GM19452 (cell line): Measurements from ENCODE around the gene AGO1.

ENCODE experiments used
- ATAC-seq: cut with Tn5 transposase; IDR thresholded peaks from one replicate; pipeline ENCODE4 v1.9.1; 2021; ENCODE audit not compliant: unreplicated experiment

The AGO1 gene

DNA sequence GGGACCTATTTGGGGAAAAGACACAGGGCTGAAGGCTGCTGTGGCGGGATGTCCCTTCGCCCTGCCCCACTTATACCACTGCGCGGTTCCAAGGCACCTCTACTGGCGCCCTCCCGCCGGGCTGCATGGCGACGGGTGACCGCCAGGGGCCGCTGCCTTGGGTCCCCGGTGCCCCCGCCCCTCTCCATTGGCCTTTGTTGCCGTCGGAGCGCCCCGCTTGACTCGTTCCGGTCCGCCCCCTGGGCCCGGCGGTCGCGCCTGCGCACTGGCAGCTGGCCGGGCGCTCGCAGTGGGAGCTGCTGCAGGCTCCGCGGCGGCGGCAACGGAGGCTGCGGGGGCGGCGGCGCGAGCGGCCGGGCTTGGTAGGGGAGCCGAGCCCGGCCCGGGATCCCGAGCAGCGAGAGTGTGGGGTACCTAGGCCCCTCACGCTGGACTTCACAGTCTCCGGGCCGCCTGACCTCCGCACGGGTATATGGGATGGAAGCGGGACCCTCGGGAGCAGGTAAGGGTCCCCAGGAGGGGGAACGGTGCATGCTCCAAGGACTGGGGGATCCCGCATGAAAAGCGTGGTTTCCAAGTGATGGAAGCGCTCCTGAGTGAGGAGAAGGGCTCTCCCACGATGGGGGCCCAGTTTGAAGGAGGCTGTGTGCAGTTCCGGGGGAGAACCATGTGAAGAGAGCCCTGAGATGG is at the start of gene AGO1:
AGO1 (plus strand) TSS at position 265 of the 690 bp plus-strand sequence; CDS start at position 478, 213 bp downstream.
- peak; percentile 83 for ATAC-seq

DNA sequence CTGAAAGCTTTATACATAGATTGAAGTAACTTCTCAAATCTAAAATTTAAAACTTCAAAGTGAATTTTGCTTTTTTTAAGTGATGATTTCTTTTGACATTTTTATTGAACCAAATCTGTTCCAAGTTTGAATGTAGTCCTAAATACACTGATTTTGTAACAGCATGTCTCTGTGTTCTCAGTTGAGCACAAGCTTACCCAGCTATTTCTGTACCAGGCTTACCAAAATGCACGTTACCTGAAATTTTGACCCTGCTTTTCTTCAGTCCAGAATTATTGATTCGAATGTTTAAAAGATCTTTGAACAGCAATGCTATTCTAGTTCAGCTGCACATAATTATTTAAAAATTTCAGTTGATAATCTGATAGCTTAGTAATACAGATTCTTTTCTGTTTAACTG is 49.6 kb upstream of the AGO1 start:
- ATAC-seq = no peak

DNA sequence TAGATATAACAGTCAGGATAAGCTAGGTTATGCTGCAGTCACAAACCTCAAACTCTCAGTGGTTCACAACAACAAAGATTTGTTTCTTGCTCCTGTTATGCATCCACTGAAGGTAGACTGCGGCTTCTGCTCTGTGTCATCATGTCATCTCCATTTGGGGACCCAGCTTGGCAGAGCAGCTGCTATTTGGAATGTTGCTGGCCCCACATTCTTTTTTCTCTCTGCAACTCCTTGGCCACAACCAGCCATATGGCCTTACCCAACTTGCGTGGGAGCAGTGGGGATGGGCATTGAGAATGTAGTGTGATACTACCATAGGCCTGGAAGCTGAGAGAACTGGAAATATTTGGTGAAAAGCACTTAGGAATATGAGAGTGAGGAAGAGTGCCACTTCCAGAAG is 48.8 kb upstream of the AGO1 start:
- no peak for ATAC-seq

DNA sequence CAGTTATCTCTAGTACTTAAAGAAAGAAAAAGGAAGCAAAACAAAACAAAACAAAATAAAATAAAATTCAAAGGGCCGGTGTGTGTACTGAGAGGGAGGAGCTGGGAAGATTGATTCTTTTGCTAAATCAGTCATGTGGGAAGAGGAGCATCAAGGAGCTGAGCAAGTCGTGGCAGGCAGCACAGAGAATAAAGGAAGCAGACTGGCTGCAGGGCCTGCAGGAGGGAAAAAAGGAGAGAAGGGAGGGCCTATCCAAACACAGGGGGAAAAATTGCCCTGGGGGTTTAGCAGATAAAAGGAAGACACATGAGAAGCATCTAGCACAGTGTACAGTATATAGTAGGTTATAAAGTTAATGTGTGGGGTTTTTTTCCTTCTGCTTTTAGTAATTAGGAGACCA is 47.6 kb upstream of the AGO1 start:
- ATAC-seq = no peak

DNA sequence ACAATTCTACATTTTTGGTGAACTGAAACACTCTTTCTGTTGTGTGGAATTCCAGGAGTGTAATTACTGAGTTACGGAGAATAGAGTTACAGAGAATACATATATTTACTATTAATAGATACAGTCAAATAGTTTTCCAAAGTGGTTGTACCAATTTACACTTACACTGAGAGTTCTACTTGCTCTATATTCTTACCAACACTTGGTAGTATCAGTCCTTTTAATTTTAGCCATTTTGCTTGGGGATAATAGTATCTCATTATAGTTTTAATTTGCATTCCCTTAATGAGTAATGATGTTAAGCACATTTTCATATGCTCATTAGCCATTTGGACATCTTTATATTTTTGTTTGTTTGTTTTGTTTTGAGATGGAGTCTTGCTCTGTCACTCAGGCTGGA is 46.3 kb upstream of the AGO1 start:
- ATAC-seq = no peak

DNA sequence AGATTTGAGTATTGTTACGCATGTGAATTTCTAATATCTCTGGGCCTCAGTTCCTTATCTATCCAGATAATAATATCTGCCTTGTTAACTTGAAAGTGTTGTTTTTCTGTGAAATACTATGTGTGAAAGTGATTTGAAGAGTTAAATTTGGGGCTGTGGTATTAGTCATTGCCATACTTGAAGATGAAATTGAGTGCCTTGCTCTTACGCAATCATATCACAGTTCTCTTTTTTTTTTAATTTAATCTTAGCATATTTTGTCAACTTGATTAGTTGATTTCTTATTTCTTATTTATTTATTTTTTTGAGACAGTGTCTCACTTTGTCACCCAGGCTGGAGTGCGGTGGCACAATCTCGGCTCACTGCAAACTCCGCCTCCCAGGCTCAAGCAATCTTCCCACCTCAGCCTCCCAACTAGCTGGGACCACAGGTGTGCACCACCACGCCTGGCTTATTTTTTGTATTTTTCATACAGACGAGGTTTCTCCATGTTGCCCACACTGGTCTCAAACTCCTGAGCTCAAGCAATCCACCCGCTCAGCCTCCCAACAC is 44.2 kb upstream of the AGO1 start:
- no peak for ATAC-seq

DNA sequence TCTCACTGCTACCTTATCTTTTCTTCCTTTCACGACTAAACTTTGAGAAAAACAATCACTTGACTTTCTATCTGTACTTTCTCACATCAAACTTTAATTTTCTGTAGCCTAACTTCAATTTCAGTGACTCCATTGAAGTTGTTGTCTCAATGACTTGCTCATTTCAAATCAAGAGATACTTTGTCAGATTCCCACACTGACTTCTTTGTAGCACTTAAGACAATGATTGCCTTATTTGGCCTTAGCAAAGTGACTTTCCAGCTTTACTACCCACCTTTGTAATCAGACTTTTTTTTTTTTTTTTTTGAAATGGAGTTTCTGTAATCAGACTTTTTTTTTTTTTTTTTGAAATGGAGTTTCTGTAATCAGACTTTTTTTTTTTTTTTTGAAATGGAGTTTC is 38.2 kb upstream of the AGO1 start:
- ATAC-seq = no peak

DNA sequence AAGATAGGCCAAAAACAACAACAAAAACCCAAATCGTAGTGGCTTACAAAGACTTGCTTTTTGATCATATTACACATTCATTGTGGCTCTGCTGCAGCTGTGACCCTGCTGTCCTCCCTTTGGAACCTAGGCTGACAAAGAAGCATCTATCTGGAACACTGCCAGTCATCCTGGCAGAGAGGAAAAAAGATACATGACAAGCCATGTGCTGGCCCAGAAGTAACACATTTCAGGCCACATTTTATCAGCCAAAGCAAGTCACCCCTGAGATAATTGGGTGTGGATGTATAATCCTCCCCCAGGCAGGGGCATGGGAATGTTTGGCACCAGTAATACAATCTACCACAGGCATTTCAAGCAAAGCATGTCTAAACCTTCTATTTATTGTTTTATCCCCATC is 37.2 kb upstream of the AGO1 start:
- no peak for ATAC-seq

DNA sequence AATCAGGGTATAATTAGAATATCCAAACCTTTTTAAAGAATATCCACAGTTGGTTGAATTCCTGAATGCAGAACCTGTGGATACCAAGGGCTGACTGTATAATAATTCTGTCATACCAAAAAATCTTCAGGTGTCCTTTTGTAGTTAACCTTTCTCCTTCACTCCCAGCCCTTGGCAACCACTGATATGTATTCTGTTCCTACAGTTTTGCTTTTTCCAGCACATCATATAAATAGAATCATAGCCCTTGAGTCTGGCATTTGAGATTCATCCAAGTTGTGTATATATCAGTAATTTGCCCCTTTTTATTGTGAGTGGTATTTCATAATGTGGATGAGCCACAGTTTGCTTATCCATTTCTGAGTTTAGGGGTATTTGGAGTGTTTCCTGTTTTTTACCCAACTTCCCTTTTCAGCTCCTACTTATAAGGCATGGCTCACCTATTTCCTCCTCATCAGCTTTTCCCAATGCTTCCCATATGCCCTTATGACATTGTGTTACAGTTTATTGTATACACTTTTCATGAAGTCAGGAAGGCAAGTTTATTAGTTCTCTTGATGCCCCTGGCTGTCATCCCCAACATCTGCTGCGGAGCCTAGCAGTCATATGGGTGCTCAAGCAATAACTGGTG is 35.0 kb upstream of the AGO1 start:
- no peak for ATAC-seq

DNA sequence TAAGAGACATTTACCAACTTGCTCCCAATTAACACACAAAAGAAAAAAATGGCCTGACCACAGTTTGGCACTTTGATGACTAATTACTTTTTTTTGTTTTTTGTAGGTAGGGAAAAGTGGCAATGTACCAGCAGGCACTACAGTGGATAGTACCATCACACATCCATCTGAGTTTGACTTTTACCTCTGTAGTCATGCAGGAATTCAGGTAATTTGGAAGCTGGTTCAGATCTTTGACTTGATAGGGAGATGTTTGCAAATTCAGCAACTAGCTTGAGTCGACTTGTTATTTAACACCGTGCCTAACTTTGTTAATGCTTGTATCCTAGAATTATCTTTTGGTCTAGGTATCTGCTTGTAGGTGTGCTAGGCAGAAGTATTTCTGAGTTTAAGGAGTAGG is 33.0 kb upstream of the AGO1 start:
- no peak for ATAC-seq

DNA sequence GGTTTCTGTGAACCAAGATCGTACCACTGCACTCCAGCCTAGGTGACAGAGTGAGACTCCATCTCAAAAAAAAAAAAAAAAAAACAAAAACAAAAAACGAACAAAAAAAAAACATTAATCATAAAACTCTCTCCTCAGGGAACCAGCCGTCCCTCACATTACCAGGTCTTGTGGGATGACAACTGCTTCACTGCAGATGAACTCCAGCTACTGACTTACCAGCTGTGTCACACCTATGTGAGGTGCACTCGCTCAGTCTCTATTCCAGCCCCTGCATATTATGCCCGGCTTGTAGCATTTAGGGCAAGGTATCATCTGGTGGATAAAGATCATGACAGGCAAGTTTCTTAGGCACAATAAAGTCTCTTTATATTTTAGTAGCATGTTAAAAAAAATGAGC is 32.3 kb upstream of the AGO1 start:
- no peak for ATAC-seq

DNA sequence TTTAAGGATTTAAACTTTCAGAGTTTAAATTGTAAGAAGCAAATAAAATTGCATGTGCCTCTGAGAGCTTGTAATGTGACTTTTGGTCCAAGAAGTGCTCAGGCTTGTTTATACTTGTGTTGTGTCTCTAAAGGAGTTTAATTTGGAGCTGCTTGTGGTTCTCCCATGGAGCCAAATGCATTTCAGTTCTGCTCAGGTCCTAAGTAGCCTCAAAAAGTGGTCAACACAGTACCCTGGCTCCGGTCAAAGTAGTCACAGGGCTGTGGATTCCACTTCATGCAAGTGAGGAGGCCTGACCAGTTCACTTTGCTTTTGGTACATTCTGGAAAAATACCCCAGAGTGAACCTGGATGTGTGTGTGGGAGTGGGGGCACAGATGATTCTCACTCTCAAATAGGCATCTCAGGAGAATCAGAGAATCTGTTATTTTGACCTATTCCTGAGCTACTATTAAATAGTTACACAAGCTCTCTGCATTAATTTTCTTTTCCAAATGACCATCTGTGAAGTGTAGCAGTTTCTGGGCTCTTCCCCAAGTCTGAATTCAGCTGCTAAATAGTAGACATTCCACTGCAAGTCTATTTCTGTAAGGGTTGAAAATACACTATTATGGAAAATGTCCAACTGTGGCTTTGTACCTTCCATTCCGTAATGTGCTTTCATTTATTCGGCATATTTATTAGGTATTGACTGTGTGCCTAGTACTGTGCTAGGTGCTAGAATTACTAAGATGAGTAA is 31.7 kb upstream of the AGO1 start:
- no peak for ATAC-seq

DNA sequence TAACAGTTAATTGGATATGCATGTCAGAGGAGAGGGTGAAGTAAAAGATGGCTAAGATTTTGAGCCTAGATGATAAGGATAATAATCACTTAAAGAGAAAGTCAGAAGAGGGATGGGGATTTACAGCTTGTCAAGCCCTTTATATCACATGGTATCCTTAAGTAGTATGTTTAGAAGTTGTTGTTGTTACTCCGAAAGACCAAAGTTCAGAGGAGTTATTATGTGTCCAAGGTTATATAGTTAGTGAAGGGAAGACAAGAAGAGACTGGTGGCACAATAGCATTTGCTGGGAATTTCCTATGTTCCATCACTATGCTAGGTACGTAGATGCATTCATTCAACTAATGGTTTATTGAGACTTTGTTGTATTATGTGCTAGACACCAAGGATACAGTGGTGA is 30.8 kb upstream of the AGO1 start:
- no peak for ATAC-seq

DNA sequence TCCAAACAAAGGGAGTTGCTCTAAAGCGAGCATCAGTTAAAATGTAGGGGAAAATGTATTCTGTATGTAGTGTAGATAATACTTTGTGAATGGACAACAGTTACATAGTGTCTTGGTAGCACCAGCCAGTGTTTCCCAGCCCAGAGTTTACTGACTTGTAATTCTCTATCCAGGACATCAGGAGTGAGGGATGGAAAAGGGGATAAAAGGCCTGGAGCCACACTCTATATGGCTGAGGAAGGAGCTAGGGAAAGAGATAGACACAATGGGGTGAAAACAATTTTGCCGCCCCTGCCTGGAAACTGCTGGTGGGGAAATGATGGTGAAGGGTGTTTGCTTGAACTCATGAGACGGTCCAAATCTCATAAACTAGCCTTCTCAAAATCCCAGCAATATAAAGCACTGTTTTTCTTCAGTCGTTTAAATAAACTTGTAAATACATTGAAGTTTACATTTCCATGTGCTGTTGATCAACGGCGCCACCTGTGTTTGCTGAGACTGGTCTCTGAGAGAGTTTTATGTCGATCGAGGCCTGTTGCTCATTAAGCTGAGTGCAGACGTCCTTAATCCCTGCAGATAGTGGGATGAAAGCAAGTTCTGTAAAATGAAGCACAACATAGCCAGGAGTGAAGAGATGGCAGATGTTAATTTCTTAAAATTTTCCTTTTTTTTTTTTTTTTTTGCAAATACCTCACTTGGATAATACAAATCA is 27.9 kb upstream of the AGO1 start:
- ATAC-seq = no peak

DNA sequence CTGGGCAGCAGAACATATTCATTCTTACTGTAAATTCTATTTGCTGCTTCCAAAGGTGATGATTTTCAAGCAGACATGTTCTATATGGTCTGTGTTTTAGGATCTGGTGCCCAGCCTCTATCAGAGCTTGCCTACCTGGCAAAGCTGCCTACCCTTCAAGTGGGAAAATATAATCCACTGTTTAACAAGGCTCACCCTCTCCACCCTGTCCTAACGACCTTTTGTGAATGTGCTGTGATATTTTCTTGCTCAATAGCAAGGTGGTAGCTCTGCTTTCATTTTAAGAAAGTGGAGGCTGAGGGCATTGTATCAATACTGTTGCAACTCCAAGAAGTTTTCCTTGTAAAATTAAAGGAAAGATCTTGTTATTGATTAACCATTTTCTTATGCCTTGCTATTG is 26.0 kb upstream of the AGO1 start:
- ATAC-seq = no peak

DNA sequence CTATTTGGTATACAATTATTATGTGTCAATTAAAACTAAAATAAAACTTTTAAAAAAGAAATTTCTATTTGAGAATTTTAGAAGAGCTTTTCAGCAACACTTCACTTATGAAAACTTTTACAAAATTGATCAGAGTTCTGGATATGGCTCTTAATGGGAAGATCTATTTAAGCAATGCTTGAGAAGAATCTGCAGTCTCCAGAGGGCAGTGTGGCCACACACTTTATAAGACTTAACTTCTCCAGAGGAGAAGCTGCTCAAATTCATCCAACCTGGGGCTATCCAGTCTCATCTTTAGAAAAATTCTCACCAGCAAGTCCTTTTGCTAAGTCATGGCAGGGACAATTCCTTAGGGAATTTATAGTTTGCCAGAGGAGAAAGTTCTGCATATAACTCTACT is 25.2 kb upstream of the AGO1 start:
- no peak for ATAC-seq

DNA sequence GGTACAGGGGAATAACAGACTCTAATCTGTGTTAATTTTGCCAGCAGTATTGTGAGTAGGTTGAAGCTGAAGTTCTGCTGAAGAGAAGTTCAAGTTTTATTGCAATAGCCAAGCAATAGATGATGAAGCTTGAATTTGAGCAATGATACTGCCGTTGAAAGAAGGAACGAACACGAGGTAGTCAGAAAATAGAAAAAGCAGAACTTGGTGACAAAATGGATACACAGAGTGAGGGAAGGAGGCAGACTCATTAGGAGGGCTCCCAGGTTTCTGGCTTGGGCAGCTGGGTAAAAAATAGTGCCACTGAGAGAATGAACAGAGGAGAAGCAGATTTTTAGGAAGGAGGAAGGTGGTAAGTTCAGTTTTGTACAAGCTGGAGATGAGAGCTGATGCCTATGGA is 22.3 kb upstream of the AGO1 start:
- no peak for ATAC-seq

DNA sequence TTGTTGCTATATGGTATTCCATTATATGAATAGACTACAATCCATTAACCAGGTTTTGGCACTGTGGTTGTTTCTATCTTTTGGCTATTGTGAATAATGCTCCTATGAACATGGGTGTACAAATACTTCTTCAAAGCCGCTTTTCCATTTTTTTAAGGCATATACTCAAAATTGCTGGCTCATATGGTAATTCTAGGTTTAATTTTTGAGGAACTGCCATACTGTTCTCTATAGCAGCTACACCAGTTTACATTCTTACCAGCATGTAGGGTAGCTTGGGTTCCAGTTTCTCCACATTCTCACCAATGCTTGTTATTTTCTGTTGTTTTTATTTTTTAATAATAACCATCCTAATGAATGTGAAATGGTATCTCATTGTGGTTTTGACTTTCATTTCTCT is 19.9 kb upstream of the AGO1 start:
- ATAC-seq = no peak

DNA sequence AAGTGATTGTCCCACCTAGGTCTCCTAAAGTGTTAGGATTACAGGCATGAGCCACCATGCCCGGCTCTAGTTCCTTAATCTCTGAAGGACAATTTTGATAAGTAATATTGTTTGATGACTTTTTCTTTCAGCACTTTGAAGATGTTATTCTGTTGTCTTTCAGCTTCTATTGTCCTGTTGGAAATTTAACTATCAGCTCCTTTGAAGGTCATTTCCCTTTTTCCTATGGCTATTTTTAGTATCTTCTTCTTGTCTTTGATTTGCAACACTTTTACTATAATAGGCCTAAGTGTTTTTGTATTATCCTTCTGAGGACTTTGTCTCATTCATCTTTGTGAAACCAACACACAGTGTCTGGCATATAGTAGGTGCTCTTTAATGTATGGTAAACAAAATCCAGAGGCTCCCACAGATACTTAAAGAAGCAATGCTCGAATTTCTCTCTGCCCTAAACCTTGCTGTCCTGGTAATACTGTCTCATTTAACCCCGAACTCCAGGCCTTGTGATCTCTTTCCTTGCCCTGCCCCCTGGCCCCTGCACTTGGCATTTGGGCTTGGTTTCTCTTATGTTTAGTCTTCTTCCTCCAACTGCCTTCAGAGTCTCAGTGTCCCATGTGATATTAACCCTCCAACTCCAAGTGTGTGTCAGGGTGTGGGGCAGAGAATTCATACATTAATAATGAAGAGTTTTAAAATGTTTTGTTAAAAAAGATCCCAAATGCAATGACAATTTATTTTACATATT is 19.0 kb upstream of the AGO1 start:
- no peak for ATAC-seq

DNA sequence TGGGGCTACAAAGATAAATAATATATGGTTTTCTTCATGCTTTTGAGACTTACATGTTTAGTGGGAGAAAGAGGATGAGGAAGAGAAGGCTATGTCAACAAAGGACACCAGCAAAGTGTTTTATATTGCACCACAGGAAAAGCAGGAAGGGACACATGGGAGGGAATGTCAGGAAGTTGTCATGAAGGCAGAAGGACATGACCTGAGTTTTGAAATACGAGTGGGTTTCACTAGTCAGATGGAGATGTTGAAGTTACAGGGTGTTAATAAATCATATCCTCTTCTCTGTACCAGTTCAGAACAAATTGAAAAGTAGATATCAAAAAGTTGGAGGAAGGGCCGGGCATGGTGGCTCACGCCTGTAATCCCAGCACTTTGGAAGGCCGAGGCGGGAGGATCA is 18.2 kb upstream of the AGO1 start:
- no peak for ATAC-seq

DNA sequence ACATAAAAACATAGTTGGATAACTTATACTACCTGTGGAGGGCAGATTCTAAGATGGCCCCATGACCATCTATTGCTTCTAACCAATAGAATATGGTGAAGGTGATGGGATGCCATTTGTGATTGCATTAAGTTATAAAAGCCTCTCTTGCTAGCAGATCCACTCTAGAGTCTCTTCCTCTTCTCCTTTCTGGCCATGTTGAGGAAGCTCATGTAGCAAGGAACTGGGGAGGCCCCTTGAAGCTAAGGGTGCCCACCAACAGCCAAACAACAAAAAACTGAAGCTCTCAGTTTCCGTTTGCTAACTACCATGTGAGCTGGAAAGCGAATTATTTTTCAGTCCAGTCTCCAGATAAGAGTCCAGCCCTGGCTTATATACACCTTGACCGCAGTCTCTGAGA is 16.0 kb upstream of the AGO1 start:
- ATAC-seq = no peak
